HEK293 (cell line): ENCODE measurements around the gene TRIM66.

Source experiments
- CTCF ChIA-PET: fragments of 350-600 bp; formaldehyde crosslinking; extraction: SDS; loops from one replicate; lab custom pipeline; 2021; ENCODE audit warnings: antibody characterized with exemption; lab: Yijun Ruan, JAX
- POLR2A ChIA-PET: fragments of 300-600 bp; formaldehyde crosslinking; extraction: SDS; loops from one replicate; lab custom pipeline; 2020; ENCODE audit warnings: antibody characterized with exemption, inconsistent platforms; lab: Yijun Ruan, JAX
- H3K27ac ChIP-seq: fragments of 200-500 bp; sonication (Bioruptor generic); 2 replicates; pipeline ENCODE4 v1.5.1; 2014; ENCODE audit warnings: low read depth, low read length, control low read depth, inconsistent platforms; ENCODE audit errors: extremely low read depth
- H3K36me3 ChIP-seq, 2 experiments: fragments of 200-500 bp in 1 of 2; sonication (Bioruptor generic) in 1 of 2; 1 replicate in 1 of 2; 2 replicates in 1 of 2; pipeline ENCODE4 v1.5.1; 2014 to 2017; ENCODE audit warnings: inconsistent platforms in 2 of 2, low read length in 2 of 2; ENCODE audit not compliant: control insufficient read depth in 2 of 2, insufficient read depth in 1 of 2
- H3K4me1 ChIP-seq: fragments of 200-500 bp; sonication (Bioruptor generic); 2 replicates; pipeline ENCODE4 v1.5.1; 2014; ENCODE audit warnings: mild to moderate bottlenecking, low read length, inconsistent platforms; ENCODE audit not compliant: control insufficient read depth, insufficient read depth
- H3K4me3 ChIP-seq: 2 replicates; pipeline ENCODE4 v1.5.1; 2011; ENCODE audit warnings: low read depth, mild to moderate bottlenecking, control low read depth, low read length, moderate library complexity
- H3K9me3 ChIP-seq: fragments of 200-500 bp; sonication (Bioruptor generic); 2 replicates; pipeline ENCODE4 v1.5.1; 2014; ENCODE audit warnings: low read depth, low read length, inconsistent platforms; ENCODE audit not compliant: control insufficient read depth, insufficient read depth
- BCL11A ChIP-seq: fragments of 450-650 bp; formaldehyde crosslinking; IDR thresholded peaks from 2 replicates; pipeline ENCODE4 v1.5.1; 2016; ENCODE audit warnings: low read depth, missing biosample characterization, missing genetic modification characterization
- HOXD13 ChIP-seq: sonication (generic); formaldehyde crosslinking; IDR thresholded peaks from 2 replicates; pipeline ENCODE4 v1.8.0; 2022; ENCODE audit warnings: missing genetic modification reagents, borderline replicate concordance
- KLF1 ChIP-seq: fragments of 450-650 bp; formaldehyde crosslinking; IDR thresholded peaks from 2 replicates; pipeline ENCODE4 v1.5.1; 2016; ENCODE audit warnings: missing biosample characterization, missing genetic modification characterization
- MZF1 ChIP-seq: fragments of 450-650 bp; formaldehyde crosslinking; IDR thresholded peaks from 2 replicates; pipeline ENCODE4 v1.5.1; 2017; ENCODE audit warnings: missing biosample characterization, missing genetic modification characterization, borderline replicate concordance
- OVOL3 ChIP-seq: fragments of 450-650 bp; formaldehyde crosslinking; IDR thresholded peaks from 2 replicates; pipeline ENCODE4 v1.5.1; 2016; ENCODE audit warnings: missing biosample characterization, missing genetic modification characterization
- REPIN1 ChIP-seq: fragments of 450-650 bp; formaldehyde crosslinking; IDR thresholded peaks from 2 replicates; pipeline ENCODE4 v1.5.1; 2017; ENCODE audit warnings: missing biosample characterization, missing genetic modification characterization, low read depth
- YY2 ChIP-seq: fragments of 450-650 bp; formaldehyde crosslinking; IDR thresholded peaks from 2 replicates; pipeline ENCODE4 v1.5.1; 2016; ENCODE audit warnings: missing biosample characterization, missing genetic modification characterization
- ZEB2 ChIP-seq: fragments of 450-650 bp; formaldehyde crosslinking; IDR thresholded peaks from 2 replicates; pipeline ENCODE4 v1.5.1; 2016; ENCODE audit warnings: missing biosample characterization, missing genetic modification characterization
- ZNF112 ChIP-seq: fragments of 450-650 bp; formaldehyde crosslinking; IDR thresholded peaks from 2 replicates; pipeline ENCODE4 v1.5.0; 2017; ENCODE audit warnings: missing biosample characterization, missing genetic modification characterization
- ZNF133 ChIP-seq: fragments of 450-650 bp; formaldehyde crosslinking; IDR thresholded peaks from 2 replicates; pipeline ENCODE4 v1.5.1; 2016; ENCODE audit warnings: missing biosample characterization, missing genetic modification characterization
- ZNF211 ChIP-seq: fragments of 450-650 bp; formaldehyde crosslinking; IDR thresholded peaks from 2 replicates; pipeline ENCODE4 v1.5.1; 2016; ENCODE audit warnings: low read depth, missing biosample characterization, missing genetic modification characterization
- ZNF341 ChIP-seq: fragments of 450-650 bp; formaldehyde crosslinking; IDR thresholded peaks from 2 replicates; pipeline ENCODE4; 2016; ENCODE audit warnings: low read depth, missing biosample characterization, missing genetic modification characterization
- ZNF529 ChIP-seq: fragments of 450-650 bp; formaldehyde crosslinking; IDR thresholded peaks from 2 replicates; pipeline ENCODE4 v1.5.1; 2017; ENCODE audit warnings: missing genetic modification characterization, missing biosample characterization; ENCODE audit not compliant: insufficient replicate concordance
- ZNF549 ChIP-seq: fragments of 450-650 bp; IDR thresholded peaks from 2 replicates; pipeline ENCODE4 v1.5.1; 2018; ENCODE audit warnings: missing biosample characterization, missing genetic modification characterization, mild to moderate bottlenecking, inconsistent platforms, moderate library complexity
- ZNF560 ChIP-seq: fragments of 450-650 bp; formaldehyde crosslinking; IDR thresholded peaks from 2 replicates; pipeline ENCODE4 v1.5.1; 2017; ENCODE audit warnings: missing biosample characterization, missing genetic modification characterization, borderline replicate concordance
- ZNF585B ChIP-seq: fragments of 450-650 bp; formaldehyde crosslinking; IDR thresholded peaks from 2 replicates; pipeline ENCODE4 v1.5.1; 2016; ENCODE audit warnings: missing biosample characterization, missing genetic modification characterization
- ZNF747 ChIP-seq: fragments of 450-650 bp; formaldehyde crosslinking; IDR thresholded peaks from 2 replicates; pipeline ENCODE4 v1.5.1; 2016; ENCODE audit warnings: missing biosample characterization, missing genetic modification characterization
- ZNF768 ChIP-seq: fragments of 450-650 bp; formaldehyde crosslinking; IDR thresholded peaks from 2 replicates; pipeline ENCODE4 v1.5.1; 2018; ENCODE audit warnings: missing biosample characterization, mild to moderate bottlenecking, missing genetic modification characterization
- ZNF791 ChIP-seq: fragments of 450-650 bp; formaldehyde crosslinking; IDR thresholded peaks from 2 replicates; pipeline ENCODE4 v1.5.1; 2016; ENCODE audit warnings: missing biosample characterization, missing genetic modification characterization
- ZSCAN16 ChIP-seq: fragments of 450-650 bp; formaldehyde crosslinking; IDR thresholded peaks from 2 replicates; pipeline ENCODE4 v1.5.1; 2016; ENCODE audit warnings: missing biosample characterization, missing genetic modification characterization
- TF ChIP-seq, protein P1 (sequence below): fragments of 450-650 bp; formaldehyde crosslinking; IDR thresholded peaks from 2 replicates; pipeline ENCODE4 v1.5.1; 2016; ENCODE audit warnings: missing biosample characterization, missing genetic modification characterization

TRIM66 gene

GRCh38 chr11:8674859-8675258 is 7.6 kb downstream of the TRIM66 start:
- ChIA-PET CTCF (interaction anchor here (0.7 kb wide), 1 partner anchor 482 kb away, joined by 3 read pairs; no protein-coding TSS in a partner anchor), POLR2A (no interaction called here)

GRCh38 chr11:8672346-8672745 is 10.1 kb downstream of the TRIM66 start:
- TF ChIP-seq ZSCAN16 (tag by site-specific recombination) (no peak), MZF1 (tag by site-specific recombination) (no peak), ZNF133 (tag by site-specific recombination) (no peak), ZNF791 (no peak)
- TF ChIP-seq, all 188 proteins: peak for 0
- Histone ChIP-seq H3K4me3 (no peak overlapping the region), H3K9me3 (no peaks in the 10 kb centered on the region), H3K36me3 (peaks cover 0 to 28% of the 10 kb centered on the region in 2 experiments; a peak in 1 of 3 replicates), H3K4me1 (0 out of 2 replicates have a peak, but pooled peaks cover 3% of the 10 kb centered on the region), H3K27ac (no peak overlapping the region)
- CTCF ChIA-PET = interaction anchor here (0.6 kb wide), 1 partner anchor 9 kb away, joined by 3 read pairs; no protein-coding TSS in a partner anchor
- POLR2A ChIA-PET = interaction anchor here (2.1 kb wide), 1 partner anchor 10 kb away, joined by 11 read pairs; the partner anchor contains the start of genes RPL27A and TRIM66

More at GRCh38 chr11:8674859-8675258, 7.6 kb downstream of the TRIM66 start:
- H3K36me3 ChIP-seq = peaks cover 0 to 32% of the 10 kb centered on the region in 2 experiments; a peak in 1 of 3 replicates
- TF ChIP-seq ZNF560 (no peak), KLF1 (tag by site-specific recombination) (no peak), HOXD13 (no peak), ZNF112 (no peak), ZNF341 (tag by site-specific recombination) (no peak), ZNF768 (no peak), ZNF211 (tag by site-specific recombination) (no peak), YY2 (no peak), ZNF529 (tag by site-specific recombination) (no peak), BCL11A (tag by site-specific recombination) (no peak), ZNF747 (tag by site-specific recombination) (no peak), ZEB2 (no peak), ZNF549 (tag by site-specific recombination) (no peak)
- TF ChIP-seq, protein P1, sequence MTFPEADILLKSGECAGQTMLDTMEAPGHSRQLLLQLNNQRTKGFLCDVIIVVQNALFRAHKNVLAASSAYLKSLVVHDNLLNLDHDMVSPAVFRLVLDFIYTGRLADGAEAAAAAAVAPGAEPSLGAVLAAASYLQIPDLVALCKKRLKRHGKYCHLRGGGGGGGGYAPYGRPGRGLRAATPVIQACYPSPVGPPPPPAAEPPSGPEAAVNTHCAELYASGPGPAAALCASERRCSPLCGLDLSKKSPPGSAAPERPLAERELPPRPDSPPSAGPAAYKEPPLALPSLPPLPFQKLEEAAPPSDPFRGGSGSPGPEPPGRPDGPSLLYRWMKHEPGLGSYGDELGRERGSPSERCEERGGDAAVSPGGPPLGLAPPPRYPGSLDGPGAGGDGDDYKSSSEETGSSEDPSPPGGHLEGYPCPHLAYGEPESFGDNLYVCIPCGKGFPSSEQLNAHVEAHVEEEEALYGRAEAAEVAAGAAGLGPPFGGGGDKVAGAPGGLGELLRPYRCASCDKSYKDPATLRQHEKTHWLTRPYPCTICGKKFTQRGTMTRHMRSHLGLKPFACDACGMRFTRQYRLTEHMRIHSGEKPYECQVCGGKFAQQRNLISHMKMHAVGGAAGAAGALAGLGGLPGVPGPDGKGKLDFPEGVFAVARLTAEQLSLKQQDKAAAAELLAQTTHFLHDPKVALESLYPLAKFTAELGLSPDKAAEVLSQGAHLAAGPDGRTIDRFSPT (tag by site-specific recombination) = no peak
- 0 out of 2 replicates have a peak, but pooled peaks cover 3% of the 10 kb centered on the region for H3K4me1 ChIP-seq
- H3K9me3 ChIP-seq = no peaks in the 10 kb centered on the region
- H3K4me3 ChIP-seq = no peak overlapping the region
- H3K27ac ChIP-seq = no peak overlapping the region

DNA sequence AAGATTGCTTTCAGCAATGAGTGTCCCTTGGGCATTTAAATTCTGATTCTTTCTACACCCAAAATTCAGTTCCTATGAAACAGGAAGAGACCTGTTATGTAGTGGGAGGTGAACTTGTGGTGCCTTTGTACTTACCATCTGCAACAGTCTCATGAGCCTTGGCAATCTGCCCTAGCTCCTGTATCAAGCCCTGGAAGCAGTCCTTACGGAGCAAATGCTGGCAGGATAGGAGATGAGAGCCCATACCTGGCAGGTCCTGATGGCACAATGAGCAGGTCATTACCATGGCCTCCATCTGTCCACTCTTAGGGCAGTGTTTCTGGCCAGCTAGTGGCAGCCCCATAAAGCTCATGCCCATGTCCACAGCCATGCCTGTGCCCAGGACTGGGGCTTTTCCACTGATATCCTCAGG is 10.8 kb downstream of the TRIM66 start:
- no peak overlapping the region for H3K4me3 ChIP-seq
- no peaks in the 10 kb centered on the region for H3K9me3 ChIP-seq
- TF ChIP-seq OVOL3 (tag by site-specific recombination) (no peak), REPIN1 (tag by site-specific recombination) (no peak), ZNF585B (no peak)
- no peak overlapping the region for H3K27ac ChIP-seq
- CTCF ChIA-PET = interaction anchor here (0.6 to 0.7 kb wide), 2 partner anchors 70 to 644 kb away, joined by 3 read pairs; no protein-coding TSS in a partner anchor
- peaks cover 0 to 29% of the 10 kb centered on the region in 2 experiments; a peak in 1 of 3 replicates for H3K36me3 ChIP-seq
- H3K4me1 ChIP-seq = 0 out of 2 replicates have a peak, but pooled peaks cover 3% of the 10 kb centered on the region
- POLR2A ChIA-PET = interaction anchor here (1.2 to 2.1 kb wide), 2 partner anchors 11 to 17 kb away, joined by 4 to 11 read pairs; partner anchors contain the start of genes RPL27A and TRIM66
